ENCODE data around the gene FNDC3B.

DNA sequence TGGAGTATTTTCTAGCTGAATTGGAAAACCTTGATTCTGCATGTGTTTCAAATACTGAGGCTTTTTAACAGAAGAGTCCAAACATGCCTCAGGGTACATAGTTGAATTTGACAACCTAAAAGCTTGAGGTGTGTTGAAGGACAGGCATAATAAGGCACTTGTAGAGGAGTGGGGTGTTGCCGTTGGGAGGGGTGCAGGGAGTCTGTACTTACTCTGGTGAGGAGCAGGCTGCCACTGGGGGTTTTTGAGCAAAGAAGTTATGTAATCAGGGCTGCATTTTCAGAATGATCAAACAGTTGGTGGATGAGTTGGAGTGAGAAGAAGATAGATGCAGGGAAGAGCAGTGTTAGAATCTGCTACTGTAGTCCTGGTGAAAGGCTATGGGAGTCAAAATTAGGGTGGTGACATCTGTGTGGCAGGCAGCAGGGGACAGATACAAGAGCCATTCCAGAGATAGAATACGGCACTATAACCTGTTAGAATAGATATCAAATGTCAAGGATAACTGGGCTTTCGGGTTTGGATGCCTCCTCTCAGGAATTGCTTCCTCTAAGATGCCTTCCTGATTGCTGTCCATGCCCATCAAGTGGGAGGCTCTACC, 247.3 kb downstream of the FNDC3B start:
- TF ChIP-seq, protein P1, sequence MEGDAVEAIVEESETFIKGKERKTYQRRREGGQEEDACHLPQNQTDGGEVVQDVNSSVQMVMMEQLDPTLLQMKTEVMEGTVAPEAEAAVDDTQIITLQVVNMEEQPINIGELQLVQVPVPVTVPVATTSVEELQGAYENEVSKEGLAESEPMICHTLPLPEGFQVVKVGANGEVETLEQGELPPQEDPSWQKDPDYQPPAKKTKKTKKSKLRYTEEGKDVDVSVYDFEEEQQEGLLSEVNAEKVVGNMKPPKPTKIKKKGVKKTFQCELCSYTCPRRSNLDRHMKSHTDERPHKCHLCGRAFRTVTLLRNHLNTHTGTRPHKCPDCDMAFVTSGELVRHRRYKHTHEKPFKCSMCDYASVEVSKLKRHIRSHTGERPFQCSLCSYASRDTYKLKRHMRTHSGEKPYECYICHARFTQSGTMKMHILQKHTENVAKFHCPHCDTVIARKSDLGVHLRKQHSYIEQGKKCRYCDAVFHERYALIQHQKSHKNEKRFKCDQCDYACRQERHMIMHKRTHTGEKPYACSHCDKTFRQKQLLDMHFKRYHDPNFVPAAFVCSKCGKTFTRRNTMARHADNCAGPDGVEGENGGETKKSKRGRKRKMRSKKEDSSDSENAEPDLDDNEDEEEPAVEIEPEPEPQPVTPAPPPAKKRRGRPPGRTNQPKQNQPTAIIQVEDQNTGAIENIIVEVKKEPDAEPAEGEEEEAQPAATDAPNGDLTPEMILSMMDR (IDR thresholded peaks at IDR 0.05; ENCODE audit: insufficient read depth, low read length, poor library complexity, severe bottlenecking) = no peak
- TF ChIP-seq EZH2phosphoT487 (conservative IDR thresholded peaks at IDR 0.05; ENCODE audit: low read length) = no peak

Data from SU-DHL-6 (cell line).